ENCODE results near the gene NASP.

Gene NASP

GRCh38 chr1:45617618-45618017 lies 33.8 kb downstream of the NASP start:
- H3K4me3 ChIP-seq (ENCODE audit: low read depth, low read length): no peak overlapping the region
- TF ChIP-seq CTCF (IDR thresholded peaks at IDR 0.05; ENCODE audit: low read depth, low read length): no peak
- peak; percentile 24 for DNase-seq (ENCODE audit: low read depth, low spot score)
- in situ Hi-C loops (cut with HindIII; ENCODE audit: low sequenced_read_pairs): no loop called here

- DNase-seq (ENCODE audit: low read depth, low spot score): no peak
- in situ Hi-C loops (cut with HindIII; ENCODE audit: low sequenced_read_pairs): no loop called here
- no peak for TF ChIP-seq CTCF (IDR thresholded peaks at IDR 0.05; ENCODE audit: low read depth, low read length)
Observed at GRCh38 chr1:45619149-45619921, 35.5 kb downstream of the NASP start.

GRCh38 chr1:45620588-45621500 lies 37.0 kb downstream of the NASP start:
- TF ChIP-seq CTCF (IDR thresholded peaks at IDR 0.05; ENCODE audit: low read depth, low read length): no peak
- H3K4me3 ChIP-seq (ENCODE audit: low read depth, low read length): no peak overlapping the region
- DNase-seq (ENCODE audit: low read depth, low spot score): no peak
- in situ Hi-C loops (cut with HindIII; ENCODE audit: low sequenced_read_pairs): no loop called here

More at GRCh38 chr1:45619149-45619921, 35.5 kb downstream of the NASP start:
- no peak overlapping the region for H3K4me3 ChIP-seq (ENCODE audit: low read depth, low read length)

GRCh38 chr1:45621501-45621836 lies 37.6 kb downstream of the NASP start:
- in situ Hi-C loops (cut with HindIII; ENCODE audit: low sequenced_read_pairs): no loop called here
- no peak overlapping the region for H3K4me3 ChIP-seq (ENCODE audit: low read depth, low read length)
- no peak for TF ChIP-seq CTCF (IDR thresholded peaks at IDR 0.05; ENCODE audit: low read depth, low read length)
- DNase-seq (ENCODE audit: low read depth, low spot score): no peak

- no peak overlapping the region for H3K4me3 ChIP-seq (ENCODE audit: low read depth, low read length)
- TF ChIP-seq CTCF (IDR thresholded peaks at IDR 0.05; ENCODE audit: low read depth, low read length): no peak
- in situ Hi-C loops (cut with HindIII; ENCODE audit: low sequenced_read_pairs): no loop called here
- no peak for DNase-seq (ENCODE audit: low read depth, low spot score)
Observed at GRCh38 chr1:45621895-45622523, 38.2 kb downstream of the NASP start.

GRCh38 chr1:45622524-45623394 lies 38.9 kb downstream of the NASP start:
- TF ChIP-seq CTCF (IDR thresholded peaks at IDR 0.05; ENCODE audit: low read depth, low read length): no peak
- no peak for DNase-seq (ENCODE audit: low read depth, low spot score)
- in situ Hi-C loops (cut with HindIII; ENCODE audit: low sequenced_read_pairs): no loop called here
- H3K4me3 ChIP-seq (ENCODE audit: low read depth, low read length): no peak overlapping the region

All from astrocyte of the spinal cord (primary cell).